Smooth muscle cell of the coronary artery (primary cell): ENCODE data around the gene MRGPRG. TPM values are rescaled to one million over a fixed set of nuclear protein-coding genes. Genes with fewer than 3 reads are reported as not detected.

ENCODE experiments used
- total RNA-seq: library from RNA; depleted of rRNA; stranded (reverse); fragments of >200 nt; gene quantifications from 2 replicates; pipeline ENCODE4 v1.2.3, GENCODE V29; 2014; ENCODE audit warnings: low replicate concordance

Gene MRGPRG
- total RNA-seq: not detected in 2 replicates

GRCh38 chr11:3218483-3219280 lies at the start of gene MRGPRG:
MRGPRG (minus strand) TSS chr11:3218813; CDS start chr11:3218813, 0 bp downstream.

GRCh38 chr11:3231851-3232744 lies 13.5 kb upstream of the MRGPRG start, which contains the start of gene MRGPRE:
MRGPRE (minus strand) TSS chr11:3232417; CDS start chr11:3228799, 3,618 bp downstream.

Other genes starting within 250 kb of the MRGPRG start
- 81.2 and 106 TPM in 2 replicates for gene NAP1L4, start 226.5 kb downstream of the MRGPRG start, total RNA-seq
- 50.0 and 81.9 TPM in 2 replicates for gene CARS1, start 161.4 kb downstream of the MRGPRG start, total RNA-seq
- gene OSBPL5, start 53.5 kb downstream of the MRGPRG start, total RNA-seq: 24.8 and 39.8 TPM in 2 replicates
- not detected in 2 replicates for gene MRGPRE, start 13.6 kb upstream of the MRGPRG start, total RNA-seq
- 10.3 and 15.9 TPM in 2 replicates for gene ZNF195, start 160.3 kb upstream of the MRGPRG start, total RNA-seq